NCI-H128 (cell line): ENCODE measurements around the gene NOP9.
"Not testable (repeated sequence)": the region's sequence is repeated elsewhere in the genome, so short reads cannot be mapped to it uniquely, and the experiment has no call there.

Source experiments
- DNase-seq: peaks from one replicate; lab custom pipeline; 2025; ENCODE audit not compliant: unreplicated experiment; lab: John Stamatoyannopoulos, UW

The NOP9 gene

GRCh38 chr14:24349742-24350141 is 50.1 kb downstream of the NOP9 start:
- no peak for DNase-seq

GRCh38 chr14:24351517-24351916 is 51.9 kb downstream of the NOP9 start:
- no peak for DNase-seq

GRCh38 chr14:24353559-24354481 is 54.2 kb downstream of the NOP9 start:
- no peak for DNase-seq

- DNase-seq: not testable (repeated sequence)
Observed at GRCh38 chr14:24354482-24354825, 54.8 kb downstream of the NOP9 start.

GRCh38 chr14:24355009-24355408 is 55.4 kb downstream of the NOP9 start:
- no peak for DNase-seq

- DNase-seq: no peak
Observed at GRCh38 chr14:24356208-24356607, 56.6 kb downstream of the NOP9 start.
